Left lung (tissue), 10 donors: Measurements from ENCODE around the gene ASTN2. TPM values are rescaled to one million over a fixed set of nuclear protein-coding genes. Genes with fewer than 3 reads are reported as not detected.

Experiments used
- ATAC-seq: fragments of 200-7000 bp; cut with Tn5 transposase; one replicate; pipeline ENCODE4 v1.9.1; 2020; ENCODE audit warnings: moderate library complexity
- DNase-seq, 4 donors: peaks; one replicate each; pipeline ENCODE4 v3.0.0-alpha.2; 2013 to 2020
- H3K27ac ChIP-seq, 2 donors: fragments of 200-600 bp; sonication (generic) in 1 of 2; one replicate each; pipeline versions ENCODE4 v1.5.0 to v1.8.0; 2020 to 2021
- H3K27me3 ChIP-seq, 2 donors: fragments of 200-600 bp; sonication (generic) in 1 of 2; one replicate each; pipeline versions ENCODE4 v1.5.0 to v1.8.0; 2020 to 2021
- H3K36me3 ChIP-seq, 2 donors: fragments of 200-600 bp; sonication (generic) in 1 of 2; one replicate each; pipeline versions ENCODE4 v1.5.0 to v1.8.0; 2020 to 2021
- H3K4me1 ChIP-seq, 2 donors: fragments of 200-600 bp; one replicate each; pipeline ENCODE4 v1.8.0; 2021
- H3K4me3 ChIP-seq, 2 donors: fragments of 200-600 bp; sonication (generic) in 1 of 2; one replicate each; pipeline versions ENCODE4 v1.5.0 to v1.8.0; 2020 to 2021; ENCODE audit warnings: mild to moderate bottlenecking in 1 of 2
- H3K9me3 ChIP-seq, 2 donors: fragments of 200-600 bp; sonication (generic) in 1 of 2; one replicate each; pipeline versions ENCODE4 v1.5.0 to v1.8.0; 2020 to 2021
- CTCF ChIP-seq, 2 donors: fragments of 200-600 bp; sonication (generic) in 1 of 2; IDR thresholded peaks; one replicate each; pipeline versions ENCODE4 v1.5.0 to v1.8.0; 2021; ENCODE audit warnings: antibody characterized with exemption in 2 of 2
- intact Hi-C, 2 donors: fragments of 100-400 bp; cut with DNase I; formaldehyde crosslinking; loops; one replicate each; pipeline versions ENCODE4 v1.11.2 to v1.14.2; 2022
- polyA plus RNA-seq, 6 donors: library from polyadenylated mRNA; unstranded; fragments of 120-200 nt; gene quantifications; one replicate each; pipeline ENCODE4 v1.2.1, GENCODE V29; 2013; ENCODE audit not compliant: insufficient read length in 6 of 6
- total RNA-seq, 2 donors: library from RNA; stranded (reverse); fragmentation: NEBNext Ultra II Directional; extraction: Animal tissue kit (Norgen Biotek cat#: 25700); gene quantifications; one replicate each; pipeline ENCODE4 v1.2.1, GENCODE V29; 2021
- donor health status: DM: no; HTN: yes; CAD: no.
- donor health status: DM: no; HTN: no; CAD: no.

Gene ASTN2
- total and polyA plus RNA-seq, 8 donors = 3.1 to 5.5 (median 4.5) TPM

DNA sequence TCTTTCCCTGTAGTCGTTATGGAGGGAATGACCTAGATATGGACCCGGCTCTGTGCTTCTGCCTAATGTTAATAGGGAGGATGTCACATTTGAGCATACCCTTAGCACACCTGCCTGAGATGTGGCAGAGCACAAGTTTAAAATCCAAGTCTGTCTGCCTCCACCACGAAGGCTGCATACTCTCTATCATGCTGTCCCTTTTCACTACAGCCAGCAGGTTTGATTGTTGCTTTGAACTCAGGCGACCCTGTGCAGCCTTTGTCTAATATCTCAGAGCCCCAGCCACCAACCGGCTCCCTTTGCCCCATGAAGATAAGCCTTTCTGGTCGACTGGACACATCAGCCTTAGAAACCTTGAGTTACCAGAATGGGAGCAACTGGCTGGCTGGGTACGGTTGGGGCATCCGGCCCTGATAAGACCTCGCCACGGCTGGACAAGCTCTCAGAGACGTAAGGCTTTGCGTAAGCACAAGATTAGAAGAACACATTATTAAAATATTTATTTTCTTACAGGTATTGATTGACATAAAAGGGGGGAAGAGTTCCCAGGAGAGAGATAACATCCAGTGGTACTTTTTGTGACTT lies 949.8 kb downstream of the ASTN2 start:
- Histone ChIP-seq H3K27ac (no peak overlapping the region), H3K4me3 (no peak overlapping the region), H3K4me1 (no peaks in the 10 kb centered on the region), H3K9me3 (no peaks in the 10 kb centered on the region), H3K36me3 (no peaks in the 10 kb centered on the region), H3K27me3 (no peaks in the 10 kb centered on the region)
- TF ChIP-seq CTCF (IDR thresholded peaks at IDR 0.05) = no peak
- ATAC-seq (no peak), DNase-seq (no peak)
- intact Hi-C loops = no loop called here

DNA sequence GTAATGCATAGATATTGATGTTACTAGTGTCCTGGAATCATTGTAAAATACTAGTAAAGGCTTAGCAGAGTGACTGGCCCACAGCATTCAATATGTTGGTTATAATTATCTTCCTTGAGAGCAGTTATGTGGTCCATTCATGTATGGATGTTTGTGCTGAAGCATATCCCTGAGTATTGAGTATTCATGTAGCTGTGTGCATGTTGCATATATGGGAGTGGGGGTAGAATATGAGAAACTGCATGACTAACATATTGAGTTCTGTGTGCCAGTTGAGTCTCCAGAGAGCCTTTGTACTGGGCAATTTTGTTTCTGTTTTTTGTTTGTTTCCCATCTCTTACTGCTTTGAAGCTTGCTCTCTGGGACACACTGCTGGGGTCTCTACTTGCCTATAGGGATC lies 950.4 kb downstream of the ASTN2 start:
- Histone ChIP-seq H3K9me3 (no peaks in the 10 kb centered on the region), H3K4me3 (no peak overlapping the region), H3K27ac (no peak overlapping the region), H3K27me3 (no peaks in the 10 kb centered on the region), H3K36me3 (no peaks in the 10 kb centered on the region), H3K4me1 (no peaks in the 10 kb centered on the region)
- no peak for ATAC-seq
- TF ChIP-seq CTCF (IDR thresholded peaks at IDR 0.05) = no peak
- intact Hi-C loops = no loop called here
- DNase-seq = no peak

- H3K4me3 ChIP-seq = no peak overlapping the region
- DNase-seq = no peak
- no peak overlapping the region for H3K27ac ChIP-seq
- no peak for ATAC-seq
- intact Hi-C loops = no loop called here
- H3K27me3 ChIP-seq = no peaks in the 10 kb centered on the region
- peaks cover 0 to 8% of the 10 kb centered on the region in 2 donors for H3K9me3 ChIP-seq
- no peaks in the 10 kb centered on the region for H3K4me1 ChIP-seq
- H3K36me3 ChIP-seq = no peaks in the 10 kb centered on the region
- TF ChIP-seq CTCF (IDR thresholded peaks at IDR 0.05) = no peak
Measured at GRCh38 chr9:116461632-116462031, 953.2 kb downstream of the ASTN2 start.

- no peak overlapping the region for H3K27ac ChIP-seq
- no peaks in the 10 kb centered on the region for H3K36me3 ChIP-seq
- ATAC-seq = no peak
- no peak for DNase-seq
- no peaks in the 10 kb centered on the region for H3K4me1 ChIP-seq
- H3K27me3 ChIP-seq = no peaks in the 10 kb centered on the region
- H3K9me3 ChIP-seq = peaks cover 0 to 16% of the 10 kb centered on the region in 2 donors
- intact Hi-C loops = no loop called here
- no peak for TF ChIP-seq CTCF (IDR thresholded peaks at IDR 0.05)
- no peak overlapping the region for H3K4me3 ChIP-seq
Measured at GRCh38 chr9:116460026-116460425, 954.8 kb downstream of the ASTN2 start.

- H3K27me3 ChIP-seq = no peaks in the 10 kb centered on the region
- ATAC-seq (no peak), DNase-seq (no peak)
- TF ChIP-seq CTCF (IDR thresholded peaks at IDR 0.05) = no peak
- H3K4me3 ChIP-seq = no peak overlapping the region
- intact Hi-C loops = no loop called here
- H3K27ac ChIP-seq = no peak overlapping the region
- no peaks in the 10 kb centered on the region for H3K4me1 ChIP-seq
- no peaks in the 10 kb centered on the region for H3K36me3 ChIP-seq
- peaks cover 0 to 16% of the 10 kb centered on the region in 2 donors for H3K9me3 ChIP-seq
Measured at GRCh38 chr9:116459576-116459975, 955.3 kb downstream of the ASTN2 start.
